GM12878 (cell line): ENCODE measurements around the gene BCL2L14. TPM values are rescaled to one million over a fixed set of nuclear protein-coding genes. Genes with fewer than 3 reads are reported as not detected.

Experiments
- ATAC-seq: fragments of 200-7000 bp; cut with Tn5 transposase; 3 replicates; pipeline ENCODE4 v1.9.1; 2020; ENCODE audit warnings: mild to moderate bottlenecking, moderate library complexity
- BruUV-seq: library from RNA; stranded (reverse); fragments of 400-500 nt; replicated peaks from 2 replicates; lab custom pipeline; 2021; lab: Mats Ljungman, UMichigan
- CTCF ChIA-PET: fragments of 300-600 bp; sonication (Branson Sonifier 250); formaldehyde crosslinking; extraction: SDS; loops from one replicate; lab custom pipeline; 2021; ENCODE audit warnings: inconsistent platforms; lab: Yijun Ruan, JAX
- POLR2A ChIA-PET: fragments of 350-600 bp; formaldehyde crosslinking; extraction: SDS; loops from one replicate; lab custom pipeline; 2021; ENCODE audit warnings: inconsistent platforms; lab: Charles Lee
- RAD21 ChIA-PET: fragments of 300-600 bp; sonication (Branson Sonifier 250); formaldehyde crosslinking; loops from one replicate; lab custom pipeline; 2023; ENCODE audit warnings: antibody characterized with exemption; ENCODE audit not compliant: unreplicated experiment; lab: Charles Lee
- SMC1A ChIA-PET: fragments of 300-600 bp; sonication (Branson Sonifier 250); formaldehyde crosslinking; loops from one replicate; lab custom pipeline; 2023; ENCODE audit not compliant: unreplicated experiment, uncharacterized antibody; lab: Charles Lee
- DNase-seq: peaks from one replicate; pipeline ENCODE4 v3.0.0-alpha.2; 2011; ENCODE audit warnings: low read depth, low spot score
- FAIRE-seq: peaks from 3 replicates; lab custom pipeline; 2011; peaks lifted over from hg19 to GRCh38; lab: Jason Lieb, UNC
- H2AFZ ChIP-seq: 2 replicates; pipeline ENCODE4 v1.6.0; 2011; ENCODE audit warnings: low read depth, low read length, control low read depth; ENCODE audit not compliant: control insufficient read depth
- H3K27ac ChIP-seq: 2 replicates; pipeline ENCODE4 v1.5.1; 2011; ENCODE audit warnings: control low read depth; ENCODE audit not compliant: control insufficient read depth, insufficient read depth
- H3K27me3 ChIP-seq, 2 experiments: replicated peaks in 1 of 2; 2 replicates each; pipeline versions ENCODE4 v1.6.0 to v1.6.1; 2011; ENCODE audit warnings: low read length in 1 of 2; ENCODE audit not compliant: control insufficient read depth in 2 of 2, insufficient read depth in 2 of 2
- H3K36me3 ChIP-seq, 2 experiments: 2 replicates each; pipeline ENCODE4 v1.5.1; 2011; ENCODE audit warnings: low read length in 1 of 2; ENCODE audit not compliant: control insufficient read depth in 2 of 2, insufficient read depth in 2 of 2
- H3K4me1 ChIP-seq: 2 replicates; pipeline ENCODE4 v1.6.1; 2011; ENCODE audit warnings: mild to moderate bottlenecking, low read length, moderate library complexity, mixed read lengths; ENCODE audit not compliant: control insufficient read depth, insufficient read depth
- H3K4me2 ChIP-seq: 2 replicates; pipeline ENCODE4 v1.6.0; 2011; ENCODE audit warnings: control low read depth; ENCODE audit not compliant: control insufficient read depth, insufficient read depth
- H3K4me3 ChIP-seq: fragments of 200-600 bp; sonication (generic); 2 replicates; pipeline ENCODE4 v1.5.1; 2016
- H3K79me2 ChIP-seq: 2 replicates; pipeline ENCODE4 v1.6.0; 2011; ENCODE audit warnings: low read length; ENCODE audit not compliant: control insufficient read depth, insufficient read depth
- H3K9ac ChIP-seq: 2 replicates; pipeline ENCODE4 v1.8.0; 2011; ENCODE audit warnings: low read length, control low read depth, mixed read lengths; ENCODE audit not compliant: control insufficient read depth, insufficient read depth
- H3K9me3 ChIP-seq: replicated peaks from 3 replicates; pipeline ENCODE4 v1.5.1; 2011; ENCODE audit warnings: mild to moderate bottlenecking, low read length; ENCODE audit not compliant: control insufficient read depth, insufficient read depth
- H4K20me1 ChIP-seq: 2 replicates; pipeline ENCODE4 v1.6.0; 2011; ENCODE audit not compliant: control insufficient read depth, insufficient read depth
- CBFB ChIP-seq: IDR thresholded peaks from 2 replicates; pipeline ENCODE4 v1.6.1; 2016; ENCODE audit warnings: antibody characterized with exemption, low read depth
- E4F1 ChIP-seq: fragments of 450-650 bp; IDR thresholded peaks from 2 replicates; pipeline ENCODE4 v1.6.1; 2018; ENCODE audit warnings: borderline replicate concordance, mild to moderate bottlenecking; ENCODE audit not compliant: partially characterized antibody
- ETV6 ChIP-seq, 2 experiments: fragments of 450-650 bp in 1 of 2; IDR thresholded peaks in 1 of 2; conservative IDR thresholded peaks in 1 of 2; 2 replicates each; pipeline ENCODE4 v1.6.1; 2014; ENCODE audit warnings: antibody characterized with exemption in 1 of 2, borderline replicate concordance in 1 of 2, low read depth in 1 of 2, mild to moderate bottlenecking in 1 of 2, moderate library complexity in 1 of 2
- GABPA ChIP-seq: IDR thresholded peaks from 2 replicates; pipeline ENCODE4 v1.6.1; 2014; ENCODE audit warnings: antibody characterized with exemption, low read depth, mild to moderate bottlenecking, inconsistent platforms
- MXI1 ChIP-seq: fragments of 150-350 bp; IDR thresholded peaks from 2 replicates; pipeline ENCODE4 v1.6.1; 2011; ENCODE audit warnings: low read depth, mild to moderate bottlenecking, inconsistent platforms, low read length, improper control_type of control experiment
- NBN ChIP-seq: fragments of 450-650 bp; IDR thresholded peaks from 2 replicates; pipeline ENCODE4 v1.6.1; 2016
- TCF7 ChIP-seq: IDR thresholded peaks from 2 replicates; pipeline ENCODE4 v1.6.1; 2014; ENCODE audit warnings: antibody characterized with exemption, borderline replicate concordance
- WRNIP1 ChIP-seq: IDR thresholded peaks from 2 replicates; pipeline ENCODE4 v1.6.1; 2011; ENCODE audit warnings: low read depth, low read length, improper control_type of control experiment, borderline replicate concordance
- ZNF207 ChIP-seq: fragments of 450-650 bp; IDR thresholded peaks from 2 replicates; pipeline ENCODE4 v1.6.1; 2014; ENCODE audit warnings: antibody characterized with exemption, mild to moderate bottlenecking, borderline replicate concordance
- WGBS: methylation state at CpG from one replicate; pipeline ENCODE4 v1.1.6; 2016; ENCODE audit warnings: low lambda C conversion rate; ENCODE audit not compliant: insufficient replicate concordance, insufficient coverage; ENCODE audit errors: missing lambda C conversion rate; 5-methylcytosine and 5-hydroxymethylcytosine counted together
- in situ Hi-C: fragments of 300-500 bp; cut with MboI; formaldehyde crosslinking; loops from 9 replicates; pipeline ENCODE4 v1.14.3; 2018; ENCODE audit warnings: mixed read lengths
- intact Hi-C: fragments of 100-400 bp; cut with micrococcal nuclease; formaldehyde crosslinking; loops from one replicate; pipeline ENCODE4 v1.14.2; 2022; ENCODE audit not compliant: unreplicated experiment
- polyA plus RNA-seq, 11 experiments: library from polyadenylated mRNA; depleted of rRNA in 4 of 11; unstranded in 6 of 11; stranded (reverse) in 5 of 11; fragments of >200 nt; fragmentation: Nextera tagmentation in 4 of 11; fragmentation: Illumina TruSeq in 1 of 11; extraction: Ambion mirVana in 4 of 11; extraction: Trizol in 1 of 11; gene quantifications; 1 replicate in 1 of 11; 2 replicates in 10 of 11; pipeline versions ENCODE4 v1.2.1 to v1.2.3, GENCODE V29; 2011 to 2016; ENCODE audit warnings: inconsistent platforms in 2 of 11, missing spikeins in 2 of 11, low read depth in 1 of 11
- total RNA-seq, 4 experiments: library from RNA; depleted of rRNA in 3 of 4; stranded (reverse); fragments of >200 nt in 3 of 4; fragmentation: Illumina TruSeq in 1 of 4; extraction: Trizol in 1 of 4; gene quantifications; 2 replicates each; pipeline versions ENCODE4 v1.2.1 to v1.2.3, GENCODE V29; 2013 to 2021

Gene BCL2L14
- total and polyA plus RNA-seq, 10 of the 15 experiments (the other 5 are each of a cell fraction or from before 2014, with no cell fraction given): 0.59 to 2.5 (median 0.90) TPM

GRCh38 chr12:12047682-12048081 is 23.1 kb upstream of the BCL2L14 start:
- WGBS: 67% methylated on average over 3 of the region's 3 CpGs
- no peak for FAIRE-seq
- CTCF ChIA-PET: no interaction called here
- Histone ChIP-seq H3K9me3 (no peaks in the 10 kb centered on the region), H3K9ac (no peak overlapping the region), H3K27ac (no peak overlapping the region), H3K4me3 (no peak overlapping the region), H3K4me1 (no peaks in the 10 kb centered on the region), H2AFZ (no peak overlapping the region; the same call in 1 of the 2 replicates)
- no TSS peak for BruUV-seq
- TF ChIP-seq ETV6 (conservative IDR thresholded peaks at IDR 0.05 in 1 of 2, IDR thresholded peaks at IDR 0.05 in 1 of 2; ENCODE audit: borderline replicate concordance in 1 of 2, low read depth in 1 of 2): no peak
- TF ChIP-seq MXI1: no peak
- TF ChIP-seq E4F1: no peak
- no peak for TF ChIP-seq TCF7
- TF ChIP-seq WRNIP1: no peak
- no peak for TF ChIP-seq ZNF207
- no peak for TF ChIP-seq CBFB
- no peak for TF ChIP-seq NBN
- TF ChIP-seq GABPA: no peak
- TF ChIP-seq, all 136 proteins: peak for 0
- DNase-seq (no peak), ATAC-seq (no peak)
- Histone ChIP-seq H4K20me1 (no peaks in the 10 kb centered on the region), H3K4me2 (no peak overlapping the region), H3K79me2 (no peaks in the 10 kb centered on the region), H3K36me3 (no peaks in the 10 kb centered on the region), H3K27me3 (no peaks in the 10 kb centered on the region)
- intact Hi-C loops (no loop called here), in situ Hi-C loops (no loop called here)
- POLR2A ChIA-PET: no interaction called here
- SMC1A ChIA-PET: no interaction called here
- RAD21 ChIA-PET: no interaction called here
